Measurements from ENCODE around the gene ANKRD61.

Gene ANKRD61

DNA sequence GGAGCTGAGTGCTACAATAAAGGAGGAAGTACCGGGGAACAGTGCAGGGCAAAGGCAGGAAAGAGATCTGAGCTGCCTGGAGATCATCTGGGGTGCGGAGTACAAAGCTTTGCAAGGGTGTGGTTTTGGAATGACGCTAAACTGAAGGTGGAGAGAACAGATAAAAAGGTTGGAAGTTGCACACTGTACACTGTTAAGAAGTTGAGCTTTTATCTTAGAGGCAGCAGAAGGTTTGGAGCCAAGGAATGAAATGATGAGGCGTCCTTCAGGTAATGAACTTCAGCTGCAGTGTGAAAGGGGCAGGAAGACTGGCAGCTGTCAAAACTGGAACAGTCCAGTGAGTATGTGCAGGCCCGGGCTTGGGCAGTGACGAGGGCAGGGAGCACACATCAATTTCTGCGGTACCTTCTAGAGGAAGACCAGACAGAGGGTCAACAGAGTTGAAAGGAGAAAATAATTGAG is 7.2 kb upstream of the ANKRD61 start:
- no peak overlapping the region for H3K4me3 ChIP-seq (ENCODE audit: low read depth, low read length)
- in situ Hi-C loops (cut with HindIII; ENCODE audit: low sequenced_read_pairs) = no loop called here
- no peak for DNase-seq (ENCODE audit: low read depth)
- TF ChIP-seq, protein P1, sequence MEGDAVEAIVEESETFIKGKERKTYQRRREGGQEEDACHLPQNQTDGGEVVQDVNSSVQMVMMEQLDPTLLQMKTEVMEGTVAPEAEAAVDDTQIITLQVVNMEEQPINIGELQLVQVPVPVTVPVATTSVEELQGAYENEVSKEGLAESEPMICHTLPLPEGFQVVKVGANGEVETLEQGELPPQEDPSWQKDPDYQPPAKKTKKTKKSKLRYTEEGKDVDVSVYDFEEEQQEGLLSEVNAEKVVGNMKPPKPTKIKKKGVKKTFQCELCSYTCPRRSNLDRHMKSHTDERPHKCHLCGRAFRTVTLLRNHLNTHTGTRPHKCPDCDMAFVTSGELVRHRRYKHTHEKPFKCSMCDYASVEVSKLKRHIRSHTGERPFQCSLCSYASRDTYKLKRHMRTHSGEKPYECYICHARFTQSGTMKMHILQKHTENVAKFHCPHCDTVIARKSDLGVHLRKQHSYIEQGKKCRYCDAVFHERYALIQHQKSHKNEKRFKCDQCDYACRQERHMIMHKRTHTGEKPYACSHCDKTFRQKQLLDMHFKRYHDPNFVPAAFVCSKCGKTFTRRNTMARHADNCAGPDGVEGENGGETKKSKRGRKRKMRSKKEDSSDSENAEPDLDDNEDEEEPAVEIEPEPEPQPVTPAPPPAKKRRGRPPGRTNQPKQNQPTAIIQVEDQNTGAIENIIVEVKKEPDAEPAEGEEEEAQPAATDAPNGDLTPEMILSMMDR (IDR thresholded peaks at IDR 0.05; ENCODE audit: low read depth, low read length, missing control alignments) = no peak

DNA sequence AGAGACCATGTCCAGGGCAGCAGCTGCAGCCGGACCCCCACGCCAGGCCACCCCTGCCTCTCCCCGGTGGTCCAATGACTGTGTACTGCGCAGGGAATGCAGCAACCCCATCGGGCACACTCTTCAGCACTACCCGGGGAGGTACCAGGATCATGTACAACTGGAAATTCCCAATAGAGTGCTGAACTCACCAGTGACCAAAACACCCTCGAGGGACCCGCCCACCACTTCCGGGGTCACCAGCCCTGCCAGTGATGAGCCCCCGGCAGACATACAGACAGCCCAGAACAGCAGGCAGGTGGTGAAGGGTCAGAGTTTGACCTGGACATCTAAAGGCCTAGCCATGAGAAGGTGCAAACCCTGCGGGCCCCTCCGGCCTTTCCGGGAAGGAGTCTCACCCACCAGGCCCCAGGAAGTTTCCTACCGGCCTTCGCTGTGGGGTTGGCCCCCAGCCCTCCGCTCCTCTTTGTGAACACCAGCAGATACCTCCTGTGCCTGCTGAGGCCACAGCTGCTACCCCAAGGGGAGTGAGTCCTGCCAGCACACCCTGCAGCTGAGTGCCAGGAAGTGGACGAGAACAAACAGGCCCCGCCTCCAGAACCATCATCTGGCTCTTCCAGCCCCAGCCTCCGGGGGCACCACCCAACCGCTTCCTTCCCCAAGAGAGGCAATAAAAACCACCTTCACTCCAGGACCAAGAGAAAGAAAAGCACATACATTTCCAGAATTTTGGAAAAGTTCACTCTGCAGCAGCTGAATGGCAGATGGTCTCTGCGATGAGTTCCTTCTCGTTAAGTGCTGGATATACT is 5.0 kb upstream of the ANKRD61 start:
- in situ Hi-C loops (cut with HindIII; ENCODE audit: low sequenced_read_pairs) = no loop called here
- TF ChIP-seq, protein P1 (IDR thresholded peaks at IDR 0.05; ENCODE audit: low read depth, low read length, missing control alignments) = no peak
- no peak overlapping the region for H3K4me3 ChIP-seq (ENCODE audit: low read depth, low read length)
- DNase-seq (ENCODE audit: low read depth) = no peak

DNA sequence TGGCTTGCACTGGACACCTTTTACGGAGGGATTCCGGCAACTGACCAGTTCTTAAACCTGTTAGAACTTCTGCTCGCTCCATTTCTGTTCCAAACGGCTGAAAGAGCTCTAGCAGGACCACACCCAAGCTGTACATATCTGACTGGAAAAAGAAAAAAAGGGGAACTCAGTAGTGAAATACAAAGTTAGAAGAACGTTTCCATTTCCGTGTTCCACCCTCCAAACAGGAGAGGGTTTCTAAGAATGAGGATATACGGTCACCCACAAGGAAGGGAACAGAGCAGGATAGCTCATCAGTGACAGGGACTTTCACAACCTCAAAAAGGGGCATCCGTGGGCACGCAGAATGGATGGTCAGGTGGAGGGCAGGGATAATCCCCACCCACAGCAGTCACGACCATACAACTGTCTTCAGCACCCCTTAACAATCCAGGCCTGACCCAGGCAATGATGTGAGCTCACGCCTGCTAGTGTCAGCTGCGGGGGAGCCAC is 4.3 kb upstream of the ANKRD61 start:
- TF ChIP-seq, protein P1 (IDR thresholded peaks at IDR 0.05; ENCODE audit: low read depth, low read length, missing control alignments) = no peak
- DNase-seq (ENCODE audit: low read depth) = no peak
- in situ Hi-C loops (cut with HindIII; ENCODE audit: low sequenced_read_pairs) = no loop called here
- H3K4me3 ChIP-seq (ENCODE audit: low read depth, low read length) = no peak overlapping the region

DNA sequence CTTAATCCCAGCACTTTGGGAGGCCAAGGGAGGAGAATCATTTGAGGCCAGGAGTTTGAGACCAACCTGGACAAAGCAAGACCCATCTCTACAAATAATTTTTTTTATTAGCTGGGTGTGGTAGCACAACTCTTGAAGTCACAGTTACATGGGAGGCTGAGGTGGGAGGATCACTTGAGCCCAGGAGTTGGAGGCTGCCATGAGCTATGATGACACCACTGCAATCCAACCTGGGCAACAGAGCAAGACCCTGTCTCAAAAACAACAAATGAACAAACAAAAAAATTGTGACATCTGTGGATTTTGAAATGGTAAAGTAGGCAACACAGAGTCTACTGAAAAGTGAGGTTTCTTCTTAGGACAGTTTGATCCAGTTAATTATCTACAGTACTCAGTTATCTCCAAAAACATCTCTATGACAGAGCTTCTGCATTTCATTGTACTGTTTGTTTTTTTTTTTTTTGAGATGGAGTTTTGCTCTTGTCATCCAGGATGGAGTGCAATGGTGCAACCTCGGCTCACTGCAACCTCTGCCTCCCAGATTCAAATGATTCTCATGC is 3.3 kb upstream of the ANKRD61 start:
- TF ChIP-seq, protein P1 (IDR thresholded peaks at IDR 0.05; ENCODE audit: low read depth, low read length, missing control alignments) = no peak
- no peak for DNase-seq (ENCODE audit: low read depth)
- in situ Hi-C loops (cut with HindIII; ENCODE audit: low sequenced_read_pairs) = no loop called here
- H3K4me3 ChIP-seq (ENCODE audit: low read depth, low read length) = no peak overlapping the region

DNA sequence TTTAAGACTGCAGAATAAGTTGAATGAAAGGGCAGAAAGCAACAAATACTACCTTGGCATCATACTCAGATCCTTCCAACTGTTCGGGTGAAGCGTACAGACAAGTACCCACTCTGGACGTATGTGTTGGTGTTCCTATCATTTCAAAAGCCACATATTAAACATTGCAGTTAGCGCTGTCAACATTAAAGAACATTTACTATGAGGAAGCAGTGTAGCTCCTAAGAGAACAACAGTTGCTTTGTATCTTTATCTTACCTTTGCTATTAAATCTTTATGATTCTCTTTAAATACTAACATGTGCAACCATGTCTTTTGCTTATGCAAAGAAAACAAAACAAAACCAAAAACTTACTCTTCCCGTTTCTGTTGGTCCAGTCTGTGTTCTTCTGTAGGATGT is 2.6 kb upstream of the ANKRD61 start:
- TF ChIP-seq, protein P1 (IDR thresholded peaks at IDR 0.05; ENCODE audit: low read depth, low read length, missing control alignments) = no peak
- in situ Hi-C loops (cut with HindIII; ENCODE audit: low sequenced_read_pairs) = no loop called here
- no peak overlapping the region for H3K4me3 ChIP-seq (ENCODE audit: low read depth, low read length)
- DNase-seq (ENCODE audit: low read depth) = no peak

DNA sequence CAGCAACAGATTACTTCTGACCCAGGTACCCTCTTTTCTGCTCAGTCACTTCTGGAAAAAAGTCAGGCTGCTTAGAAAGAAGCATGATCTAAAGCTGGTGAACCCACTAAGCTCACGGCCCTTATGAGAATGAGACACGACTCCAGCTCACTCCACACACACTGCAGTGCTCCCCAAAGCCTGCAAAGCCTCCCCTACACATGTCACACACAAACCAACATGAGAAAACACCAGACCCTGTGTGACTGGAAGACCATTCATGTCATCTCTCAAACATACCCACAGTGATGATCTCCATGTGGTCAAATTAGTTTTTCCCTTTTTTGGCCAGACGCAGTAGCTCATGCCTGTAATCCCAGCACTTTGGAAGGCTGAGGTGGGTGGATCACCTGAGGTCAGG is 391 bp downstream of the ANKRD61 start:
- H3K4me3 ChIP-seq (ENCODE audit: low read depth, low read length) = no peak overlapping the region
- no peak for DNase-seq (ENCODE audit: low read depth)
- TF ChIP-seq, protein P1 (IDR thresholded peaks at IDR 0.05; ENCODE audit: low read depth, low read length, missing control alignments) = no peak
- in situ Hi-C loops (cut with HindIII; ENCODE audit: low sequenced_read_pairs) = no loop called here

All from astrocyte of the cerebellum (primary cell).